WTC11 (cell line): ENCODE results near the gene SOCS3. TPM values are rescaled to one million over a fixed set of nuclear protein-coding genes. Genes with fewer than 3 reads are reported as not detected.

Source experiments
- ATAC-seq: fragments of 200-7000 bp; cut with Tn5 transposase; 2 replicates; pipeline ENCODE4 v1.10.0; 2021; ENCODE audit warnings: mild to moderate bottlenecking, moderate library complexity
- CTCF ChIA-PET: fragments of 300-600 bp; sonication (Branson Sonifier 250); formaldehyde crosslinking; loops from one replicate; lab custom pipeline; 2021; ENCODE audit warnings: antibody characterized with exemption; lab: Charles Lee
- POLR2A ChIA-PET: fragments of 350-600 bp; sonication (Branson Sonifier 250); formaldehyde crosslinking; loops from one replicate; lab custom pipeline; 2021; ENCODE audit warnings: antibody characterized with exemption; lab: Charles Lee
- DNase-seq: peaks from one replicate; pipeline ENCODE4 v3.0.0; 2021; ENCODE audit warnings: low spot score
- H3K27ac Mint-ChIP-seq: 2 replicates; pipeline ENCODE4 v1.8.0; 2021; ENCODE audit warnings: mixed read lengths
- H3K27me3 Mint-ChIP-seq: 2 replicates; pipeline ENCODE4 v1.8.0; 2021; ENCODE audit warnings: low read depth, mild to moderate bottlenecking, moderate library complexity, mixed read lengths
- H3K36me3 Mint-ChIP-seq: 2 replicates; pipeline ENCODE4 v1.8.0; 2021; ENCODE audit warnings: mixed read lengths
- H3K4me1 Mint-ChIP-seq: 2 replicates; pipeline ENCODE4 v1.8.0; 2022; ENCODE audit warnings: mixed read lengths
- H3K4me3 Mint-ChIP-seq: 2 replicates; pipeline ENCODE4 v1.8.0; 2021; ENCODE audit warnings: mild to moderate bottlenecking, moderate library complexity, mixed read lengths
- H3K9me3 Mint-ChIP-seq: 2 replicates; pipeline ENCODE4 v1.8.0; 2021; ENCODE audit warnings: mixed read lengths
- ETV6 ChIP-seq: sonication (generic); formaldehyde crosslinking; IDR thresholded peaks from 2 replicates; pipeline ENCODE4 v1.8.1; 2022; ENCODE audit warnings: mild to moderate bottlenecking, missing genetic modification reagents
- GABPB1 ChIP-seq: sonication (generic); formaldehyde crosslinking; IDR thresholded peaks from 2 replicates; pipeline ENCODE4 v1.8.1; 2023; ENCODE audit warnings: mild to moderate bottlenecking, missing genetic modification reagents
- TEAD1 ChIP-seq: sonication (generic); formaldehyde crosslinking; IDR thresholded peaks from 2 replicates; pipeline ENCODE4 v1.8.0; 2022; ENCODE audit warnings: mild to moderate bottlenecking, missing genetic modification reagents
- ZNF232 ChIP-seq: sonication (generic); formaldehyde crosslinking; IDR thresholded peaks from 2 replicates; pipeline ENCODE4 v1.8.0; 2022; ENCODE audit warnings: mild to moderate bottlenecking, missing genetic modification reagents
- ZNF396 ChIP-seq: fragments of 250-450 bp; sonication (Bioruptor Pico); IDR thresholded peaks from 2 replicates; pipeline ENCODE4 v1.8.0; 2021; ENCODE audit warnings: mild to moderate bottlenecking, moderate library complexity, borderline replicate concordance
- ZNF671 ChIP-seq: fragments of 250-450 bp; sonication (Bioruptor Pico); IDR thresholded peaks from 2 replicates; pipeline ENCODE4 v1.8.0; 2021; ENCODE audit warnings: mild to moderate bottlenecking
- total RNA-seq: library from RNA; stranded (reverse); gene quantifications from 3 replicates; pipeline ENCODE4 v1.2.3, GENCODE V29; 2021
- TF ChIP-seq, protein P1 (sequence below): sonication (generic); formaldehyde crosslinking; IDR thresholded peaks from 2 replicates; pipeline ENCODE4 v1.8.0; 2023; ENCODE audit warnings: mild to moderate bottlenecking, missing genetic modification reagents
- TF ChIP-seq, protein P2 (sequence below): sonication (generic); formaldehyde crosslinking; IDR thresholded peaks from 2 replicates; pipeline ENCODE4 v1.8.0; 2022; ENCODE audit warnings: mild to moderate bottlenecking, missing genetic modification reagents
- TF ChIP-seq, protein P3 (sequence below): sonication (generic); formaldehyde crosslinking; IDR thresholded peaks from 2 replicates; pipeline ENCODE4 v1.8.0; 2023; ENCODE audit warnings: missing genetic modification reagents, mild to moderate bottlenecking, borderline replicate concordance

The SOCS3 gene
- total RNA-seq, 1 experiment from 2014 or later, result 23.8 TPM

DNA sequence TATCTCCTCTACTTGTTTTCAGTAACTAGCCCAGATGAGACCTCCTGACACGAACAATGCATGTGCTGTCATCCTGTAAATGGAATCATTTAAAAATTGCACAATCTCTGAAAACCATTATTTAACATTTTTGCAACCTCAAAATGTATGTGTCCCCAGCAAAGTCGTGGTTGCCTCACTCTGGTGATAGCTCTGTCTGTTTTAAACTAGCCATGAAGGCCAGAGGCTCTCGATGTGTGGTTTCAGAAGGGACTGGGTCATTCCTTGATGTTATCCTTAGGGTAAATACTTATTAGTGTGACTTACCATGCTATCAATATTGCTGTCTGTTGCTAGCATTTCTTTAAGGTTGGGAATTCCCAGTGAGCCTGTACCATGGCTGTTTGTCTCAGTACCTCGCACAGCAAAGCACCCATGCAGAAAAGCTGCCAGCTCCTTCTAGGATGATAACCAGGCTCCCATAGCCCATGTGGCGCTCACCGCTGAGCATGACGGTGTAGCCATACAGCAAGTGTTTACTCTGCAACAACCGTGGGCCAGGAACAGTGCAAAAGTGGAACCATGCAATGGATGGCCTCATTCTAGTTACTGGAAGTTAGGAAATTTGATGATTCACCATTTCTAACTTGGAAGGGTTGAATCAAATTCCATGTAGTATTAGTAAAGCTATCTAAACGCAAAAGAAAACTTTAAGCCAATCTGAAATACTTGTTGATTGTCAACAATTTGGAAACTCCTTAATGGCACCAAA, 15.7 kb upstream of the SOCS3 start:
- ChIA-PET POLR2A (interaction anchor here (1.2 to 1.8 kb wide), 2 partner anchors 10 to 15 kb away, joined by 4 to 10 read pairs; partner anchors contain the start of gene SOCS3), CTCF (interaction anchor here (0.7 to 7.8 kb wide), 4 partner anchors 12 to 200 kb away, joined by 3 to 86 read pairs (median 6); no protein-coding TSS in a partner anchor)
- Mint-ChIP-seq H3K27ac (peak overlapping the region; percentile 100), H3K9me3 (no peaks in the 10 kb centered on the region), H3K27me3 (no peaks in the 10 kb centered on the region), H3K4me3 (no peak overlapping the region), H3K36me3 (no peaks in the 10 kb centered on the region; the same call in 1 of the 2 replicates), H3K4me1 (peaks cover 62% of the 10 kb centered on the region)
- DNase-seq, result no peak
- ATAC-seq, result no peak
- TF ChIP-seq GABPB1 (CRISPR knock-in tag), result peak; percentile 51; the same call in 1 of the 2 replicates
- TF ChIP-seq, protein P1, sequence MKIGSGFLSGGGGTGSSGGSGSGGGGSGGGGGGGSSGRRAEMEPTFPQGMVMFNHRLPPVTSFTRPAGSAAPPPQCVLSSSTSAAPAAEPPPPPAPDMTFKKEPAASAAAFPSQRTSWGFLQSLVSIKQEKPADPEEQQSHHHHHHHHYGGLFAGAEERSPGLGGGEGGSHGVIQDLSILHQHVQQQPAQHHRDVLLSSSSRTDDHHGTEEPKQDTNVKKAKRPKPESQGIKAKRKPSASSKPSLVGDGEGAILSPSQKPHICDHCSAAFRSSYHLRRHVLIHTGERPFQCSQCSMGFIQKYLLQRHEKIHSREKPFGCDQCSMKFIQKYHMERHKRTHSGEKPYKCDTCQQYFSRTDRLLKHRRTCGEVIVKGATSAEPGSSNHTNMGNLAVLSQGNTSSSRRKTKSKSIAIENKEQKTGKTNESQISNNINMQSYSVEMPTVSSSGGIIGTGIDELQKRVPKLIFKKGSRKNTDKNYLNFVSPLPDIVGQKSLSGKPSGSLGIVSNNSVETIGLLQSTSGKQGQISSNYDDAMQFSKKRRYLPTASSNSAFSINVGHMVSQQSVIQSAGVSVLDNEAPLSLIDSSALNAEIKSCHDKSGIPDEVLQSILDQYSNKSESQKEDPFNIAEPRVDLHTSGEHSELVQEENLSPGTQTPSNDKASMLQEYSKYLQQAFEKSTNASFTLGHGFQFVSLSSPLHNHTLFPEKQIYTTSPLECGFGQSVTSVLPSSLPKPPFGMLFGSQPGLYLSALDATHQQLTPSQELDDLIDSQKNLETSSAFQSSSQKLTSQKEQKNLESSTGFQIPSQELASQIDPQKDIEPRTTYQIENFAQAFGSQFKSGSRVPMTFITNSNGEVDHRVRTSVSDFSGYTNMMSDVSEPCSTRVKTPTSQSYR, result no peak
- no peak for TF ChIP-seq ZNF671
- TF ChIP-seq ETV6 (CRISPR knock-in tag), result 0 out of 2 replicates have a peak, but pooled peaks have one; percentile 11

DNA sequence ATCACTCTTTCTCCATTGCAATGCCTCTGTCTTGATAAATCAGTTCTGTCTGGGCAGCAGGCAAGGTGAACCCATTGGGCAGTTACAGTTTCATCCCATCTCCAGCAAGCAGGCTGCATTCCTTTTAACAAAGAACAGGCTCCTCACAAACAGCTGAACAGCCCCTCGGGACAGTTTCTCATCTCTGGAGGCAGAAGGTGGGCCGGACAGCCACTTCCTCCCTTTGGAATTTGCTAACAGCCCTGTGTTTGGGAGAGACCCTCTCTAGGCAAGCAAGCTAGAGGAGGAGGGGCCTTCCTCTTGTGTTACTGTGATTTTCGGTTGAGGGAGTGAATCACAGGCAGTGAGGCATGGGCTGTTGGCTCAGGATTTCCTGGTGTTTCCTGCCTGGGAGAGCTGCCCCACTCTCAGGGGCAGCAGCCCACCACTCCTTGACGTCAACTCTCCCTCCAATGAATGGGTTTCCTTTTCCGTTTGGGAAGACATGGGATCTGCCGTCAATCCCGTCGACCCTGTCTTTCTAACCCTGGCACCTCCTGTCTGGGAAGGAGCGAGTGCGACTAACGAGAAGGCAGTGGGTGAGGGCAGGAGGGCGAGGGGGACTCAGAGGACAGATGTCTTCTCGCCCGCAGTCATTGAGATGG, 14.9 kb upstream of the SOCS3 start:
- no peaks in the 10 kb centered on the region for H3K27me3 Mint-ChIP-seq
- peak overlapping the region; percentile 100 for H3K27ac Mint-ChIP-seq

DNA sequence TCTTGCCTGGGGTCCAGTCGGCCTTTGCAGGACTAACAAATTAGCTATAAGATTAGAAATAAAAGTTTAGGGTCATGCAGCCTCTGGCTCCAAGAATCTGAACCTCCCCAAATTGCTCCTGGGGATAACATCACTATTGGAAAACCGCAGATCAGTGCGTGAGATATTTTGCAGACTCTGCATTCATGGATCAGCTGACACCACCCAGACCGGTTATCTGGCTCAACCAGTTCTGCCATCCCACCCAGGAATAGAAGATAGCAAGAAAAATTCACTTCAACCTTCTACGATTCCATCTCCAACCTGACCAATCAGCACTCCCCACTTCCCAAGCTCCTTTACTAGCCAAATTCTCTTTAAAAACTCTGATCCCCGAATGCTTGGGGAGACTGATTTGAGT, 14.3 kb upstream of the SOCS3 start:
- Mint-ChIP-seq H3K36me3 (no peaks in the 10 kb centered on the region), H3K9me3 (no peaks in the 10 kb centered on the region), H3K4me1 (peaks cover 66% of the 10 kb centered on the region), H3K4me3 (peak overlapping the region; percentile 31), H3K27me3 (no peaks in the 10 kb centered on the region), H3K27ac (peak overlapping the region; percentile 100)
- no peak for ATAC-seq
- no peak for DNase-seq
- no peak for TF ChIP-seq ZNF396 (CRISPR knock-in tag)
- TF ChIP-seq, protein P2, sequence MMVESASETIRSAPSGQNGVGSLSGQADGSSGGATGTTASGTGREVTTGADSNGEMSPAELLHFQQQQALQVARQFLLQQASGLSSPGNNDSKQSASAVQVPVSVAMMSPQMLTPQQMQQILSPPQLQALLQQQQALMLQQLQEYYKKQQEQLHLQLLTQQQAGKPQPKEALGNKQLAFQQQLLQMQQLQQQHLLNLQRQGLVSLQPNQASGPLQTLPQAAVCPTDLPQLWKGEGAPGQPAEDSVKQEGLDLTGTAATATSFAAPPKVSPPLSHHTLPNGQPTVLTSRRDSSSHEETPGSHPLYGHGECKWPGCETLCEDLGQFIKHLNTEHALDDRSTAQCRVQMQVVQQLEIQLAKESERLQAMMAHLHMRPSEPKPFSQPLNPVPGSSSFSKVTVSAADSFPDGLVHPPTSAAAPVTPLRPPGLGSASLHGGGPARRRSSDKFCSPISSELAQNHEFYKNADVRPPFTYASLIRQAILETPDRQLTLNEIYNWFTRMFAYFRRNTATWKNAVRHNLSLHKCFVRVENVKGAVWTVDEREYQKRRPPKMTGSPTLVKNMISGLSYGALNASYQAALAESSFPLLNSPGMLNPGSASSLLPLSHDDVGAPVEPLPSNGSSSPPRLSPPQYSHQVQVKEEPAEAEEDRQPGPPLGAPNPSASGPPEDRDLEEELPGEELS (CRISPR knock-in tag), result no peak
- ChIA-PET POLR2A (interaction anchor here (0.6 to 1.8 kb wide), 3 partner anchors 9 to 1646 kb away, joined by 4 to 10 read pairs (median 4); partner anchors contain the start of gene SOCS3), CTCF (interaction anchor here (0.7 to 7.8 kb wide), 6 partner anchors 10 to 123 kb away, joined by 3 to 86 read pairs (median 4); no protein-coding TSS in a partner anchor)

More for the DNA sequence above, 14.9 kb upstream of the SOCS3 start:
- no peaks in the 10 kb centered on the region for H3K9me3 Mint-ChIP-seq
- H3K36me3 Mint-ChIP-seq, result no peaks in the 10 kb centered on the region
- POLR2A ChIA-PET, result interaction anchor here (1.2 to 1.8 kb wide), 2 partner anchors 9 to 14 kb away, joined by 4 to 10 read pairs; partner anchors contain the start of gene SOCS3
- ATAC-seq (peak; percentile 83), DNase-seq (peak; percentile 63)
- CTCF ChIA-PET, result interaction anchor here (0.7 to 7.8 kb wide), 7 partner anchors 11 to 199 kb away, joined by 3 to 86 read pairs (median 3); no protein-coding TSS in a partner anchor
- TF ChIP-seq ZNF396 (CRISPR knock-in tag) (no peak), TEAD1 (peak; percentile 81; the same call in 1 of the 2 replicates), ETV6 (CRISPR knock-in tag) (peak; percentile 65; the same call in 1 of the 2 replicates), ZNF232 (no peak)
- TF ChIP-seq, protein P3, sequence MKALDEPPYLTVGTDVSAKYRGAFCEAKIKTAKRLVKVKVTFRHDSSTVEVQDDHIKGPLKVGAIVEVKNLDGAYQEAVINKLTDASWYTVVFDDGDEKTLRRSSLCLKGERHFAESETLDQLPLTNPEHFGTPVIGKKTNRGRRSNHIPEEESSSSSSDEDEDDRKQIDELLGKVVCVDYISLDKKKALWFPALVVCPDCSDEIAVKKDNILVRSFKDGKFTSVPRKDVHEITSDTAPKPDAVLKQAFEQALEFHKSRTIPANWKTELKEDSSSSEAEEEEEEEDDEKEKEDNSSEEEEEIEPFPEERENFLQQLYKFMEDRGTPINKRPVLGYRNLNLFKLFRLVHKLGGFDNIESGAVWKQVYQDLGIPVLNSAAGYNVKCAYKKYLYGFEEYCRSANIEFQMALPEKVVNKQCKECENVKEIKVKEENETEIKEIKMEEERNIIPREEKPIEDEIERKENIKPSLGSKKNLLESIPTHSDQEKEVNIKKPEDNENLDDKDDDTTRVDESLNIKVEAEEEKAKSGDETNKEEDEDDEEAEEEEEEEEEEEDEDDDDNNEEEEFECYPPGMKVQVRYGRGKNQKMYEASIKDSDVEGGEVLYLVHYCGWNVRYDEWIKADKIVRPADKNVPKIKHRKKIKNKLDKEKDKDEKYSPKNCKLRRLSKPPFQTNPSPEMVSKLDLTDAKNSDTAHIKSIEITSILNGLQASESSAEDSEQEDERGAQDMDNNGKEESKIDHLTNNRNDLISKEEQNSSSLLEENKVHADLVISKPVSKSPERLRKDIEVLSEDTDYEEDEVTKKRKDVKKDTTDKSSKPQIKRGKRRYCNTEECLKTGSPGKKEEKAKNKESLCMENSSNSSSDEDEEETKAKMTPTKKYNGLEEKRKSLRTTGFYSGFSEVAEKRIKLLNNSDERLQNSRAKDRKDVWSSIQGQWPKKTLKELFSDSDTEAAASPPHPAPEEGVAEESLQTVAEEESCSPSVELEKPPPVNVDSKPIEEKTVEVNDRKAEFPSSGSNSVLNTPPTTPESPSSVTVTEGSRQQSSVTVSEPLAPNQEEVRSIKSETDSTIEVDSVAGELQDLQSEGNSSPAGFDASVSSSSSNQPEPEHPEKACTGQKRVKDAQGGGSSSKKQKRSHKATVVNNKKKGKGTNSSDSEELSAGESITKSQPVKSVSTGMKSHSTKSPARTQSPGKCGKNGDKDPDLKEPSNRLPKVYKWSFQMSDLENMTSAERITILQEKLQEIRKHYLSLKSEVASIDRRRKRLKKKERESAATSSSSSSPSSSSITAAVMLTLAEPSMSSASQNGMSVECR (CRISPR knock-in tag), result 0 out of 2 replicates have a peak, but pooled peaks have one; percentile 31
- peak overlapping the region; percentile 31 for H3K4me3 Mint-ChIP-seq
- H3K4me1 Mint-ChIP-seq, result peaks cover 63% of the 10 kb centered on the region
